Measurements from ENCODE around the gene DHRSX. TPM values are rescaled to one million over a fixed set of nuclear protein-coding genes. Genes with fewer than 3 reads are reported as not detected.

Gene DHRSX
- total and polyA plus RNA-seq, 2 donors from 2014 or later: 26.4 to 30.0 TPM

GRCh38 chrX:2545144-2545543 is 44.4 kb upstream of the DHRSX start:
- no peak for TF ChIP-seq CTCF (IDR thresholded peaks at IDR 0.05; ENCODE audit: borderline replicate concordance, extremely low read depth, insufficient read depth)

GRCh38 chrX:2542826-2543521 is 42.2 kb upstream of the DHRSX start:
- Histone ChIP-seq H3K27me3 (ENCODE audit: control insufficient read depth, insufficient read depth, low read length) (no peaks in the 10 kb centered on the region), H3K4me1 (ENCODE audit: control insufficient read depth in 2 of 3, insufficient read depth in 2 of 3, low read depth in 1 of 3, low read length in 3 of 3) (no peaks in the 10 kb centered on the region), H3K4me3 (ENCODE audit: low read length in 3 of 3) (no peak overlapping the region), H3K9me3 (ENCODE audit: control insufficient read depth in 2 of 3, insufficient read depth in 1 of 3, low read length in 3 of 3) (no peaks in the 10 kb centered on the region), H3K27ac (ENCODE audit: low read depth in 2 of 2, low read length in 2 of 2) (no peak overlapping the region), H3K9ac (ENCODE audit: low read length in 3 of 3) (no peak overlapping the region), H3K36me3 (ENCODE audit: control insufficient read depth in 2 of 3, insufficient read depth in 3 of 3, low read length in 3 of 3) (no peaks in the 10 kb centered on the region)
- TF ChIP-seq CTCF (IDR thresholded peaks at IDR 0.05; ENCODE audit: borderline replicate concordance, extremely low read depth, insufficient read depth): no peak
- intact Hi-C loops (cut with DNase I): no loop called here
- DNase-seq (no peak), FAIRE-seq (no peak)

More at GRCh38 chrX:2545144-2545543, 44.4 kb upstream of the DHRSX start:
- FAIRE-seq: no peak
- intact Hi-C loops (cut with DNase I): no loop called here
- Histone ChIP-seq H3K4me1 (ENCODE audit: control insufficient read depth in 2 of 3, insufficient read depth in 2 of 3, low read depth in 1 of 3, low read length in 3 of 3) (no peaks in the 10 kb centered on the region), H3K27me3 (ENCODE audit: control insufficient read depth, insufficient read depth, low read length) (no peaks in the 10 kb centered on the region), H3K9ac (ENCODE audit: low read length in 3 of 3) (no peak overlapping the region), H3K9me3 (ENCODE audit: control insufficient read depth in 2 of 3, insufficient read depth in 1 of 3, low read length in 3 of 3) (no peaks in the 10 kb centered on the region), H3K27ac (ENCODE audit: low read depth in 2 of 2, low read length in 2 of 2) (no peak overlapping the region), H3K36me3 (ENCODE audit: control insufficient read depth in 2 of 3, insufficient read depth in 3 of 3, low read length in 3 of 3) (no peaks in the 10 kb centered on the region), H3K4me3 (ENCODE audit: low read length in 3 of 3) (no peak overlapping the region)
- no peak for DNase-seq

GRCh38 chrX:2541603-2542002 is 40.8 kb upstream of the DHRSX start:
- intact Hi-C loops (cut with DNase I): no loop called here
- no peak for FAIRE-seq
- Histone ChIP-seq H3K27ac (ENCODE audit: low read depth in 2 of 2, low read length in 2 of 2) (no peak overlapping the region), H3K27me3 (ENCODE audit: control insufficient read depth, insufficient read depth, low read length) (no peaks in the 10 kb centered on the region), H3K9me3 (ENCODE audit: control insufficient read depth in 2 of 3, insufficient read depth in 1 of 3, low read length in 3 of 3) (no peaks in the 10 kb centered on the region), H3K36me3 (ENCODE audit: control insufficient read depth in 2 of 3, insufficient read depth in 3 of 3, low read length in 3 of 3) (no peaks in the 10 kb centered on the region), H3K4me1 (ENCODE audit: control insufficient read depth in 2 of 3, insufficient read depth in 2 of 3, low read depth in 1 of 3, low read length in 3 of 3) (no peaks in the 10 kb centered on the region), H3K9ac (ENCODE audit: low read length in 3 of 3) (no peak overlapping the region), H3K4me3 (ENCODE audit: low read length in 3 of 3) (no peak overlapping the region)
- no peak for DNase-seq
- TF ChIP-seq CTCF (IDR thresholded peaks at IDR 0.05; ENCODE audit: borderline replicate concordance, extremely low read depth, insufficient read depth): no peak
